HCT116 (cell line): ENCODE results near the gene BSPRY. TPM values are rescaled to one million over a fixed set of nuclear protein-coding genes. Genes with fewer than 3 reads are reported as not detected.

Source experiments
- ATAC-seq: fragments of 200-7000 bp; cut with Tn5 transposase; 2 replicates; pipeline ENCODE4 v1.9.1; 2020; ENCODE audit warnings: mild to moderate bottlenecking, moderate library complexity
- BruUV-seq: library from RNA; stranded (reverse); fragments of 400-500 nt; replicated peaks from 2 replicates; lab custom pipeline; 2021; lab: Mats Ljungman, UMichigan
- CTCF ChIA-PET: fragments of 300-600 bp; sonication (Branson Sonifier 250); formaldehyde crosslinking; loops from one replicate; lab custom pipeline; 2021; ENCODE audit warnings: antibody characterized with exemption; lab: Charles Lee
- POLR2A ChIA-PET: fragments of 300-600, 350-600 bp; sonication (Branson Sonifier 250); formaldehyde crosslinking; loops from one replicate; lab custom pipeline; 2021; ENCODE audit warnings: antibody characterized with exemption; lab: Charles Lee
- RAD21 ChIA-PET, 2 experiments: fragments of 300-600 bp; sonication (Branson Sonifier 250); formaldehyde crosslinking; loops; one replicate each; lab custom pipeline; 2023; ENCODE audit warnings: low total read pairs in 2 of 2; ENCODE audit not compliant: uncharacterized antibody in 2 of 2, unreplicated experiment in 2 of 2, low non-redundant PET in 1 of 2; lab: Charles Lee
- DNase-seq: peaks from one replicate; pipeline ENCODE4 v3.0.0-alpha.2; 2010; ENCODE audit warnings: low read depth, low spot score
- H2AFZ ChIP-seq: fragments of 200-600 bp; shearing (Covaris generic), sonication (generic); 2 replicates; pipeline ENCODE4 v1.6.1; 2017; ENCODE audit warnings: low read depth, mixed run types, mixed read lengths, antibody characterized with exemption, low read length; ENCODE audit not compliant: poor library complexity, severe bottlenecking
- H3K27ac ChIP-seq: 2 replicates; pipeline ENCODE4 v1.5.1; 2012; ENCODE audit warnings: low read depth, low read length
- H3K27me3 ChIP-seq: fragments of 200-600 bp; sonication (generic); 2 replicates; pipeline ENCODE4 v1.6.1; 2016; ENCODE audit warnings: mixed run types, low read length, mixed read lengths; ENCODE audit not compliant: insufficient read depth
- H3K36me3 ChIP-seq, 2 experiments: fragments of 200-500 bp in 1 of 2; fragments of 200-600 bp in 1 of 2; sonication (Bioruptor generic) in 1 of 2; sonication (generic) in 1 of 2; 2 replicates each; pipeline versions ENCODE4 v1.5.1 to v1.6.1; 2014 to 2016; ENCODE audit warnings: low read length in 2 of 2, inconsistent platforms in 1 of 2, mixed read lengths in 1 of 2, mixed run types in 1 of 2; ENCODE audit not compliant: insufficient read depth in 2 of 2, control insufficient read depth in 1 of 2
- H3K4me1 ChIP-seq, 2 experiments: fragments of 200-600 bp in 1 of 2; sonication (generic) in 1 of 2; 2 replicates each; pipeline versions ENCODE4 v1.5.1 to v1.6.1; 2012 to 2017; ENCODE audit warnings: low read length in 2 of 2, inconsistent platforms in 1 of 2, mild to moderate bottlenecking in 1 of 2, mixed read lengths in 1 of 2, mixed run types in 1 of 2, moderate library complexity in 1 of 2; ENCODE audit not compliant: insufficient read depth in 2 of 2, control insufficient read depth in 1 of 2
- H3K4me2 ChIP-seq: fragments of 200-600 bp; sonication (generic); 2 replicates; pipeline ENCODE4 v1.6.1; 2017; ENCODE audit warnings: mixed run types, low read length, mixed read lengths
- H3K4me3 ChIP-seq, 2 experiments: fragments of 200-600 bp in 1 of 2; sonication (generic) in 1 of 2; replicated peaks in 1 of 2; 2 replicates each; pipeline ENCODE4 v1.5.1; 2011 to 2016; ENCODE audit warnings: low read length in 2 of 2, control low read depth in 1 of 2, low read depth in 1 of 2, mild to moderate bottlenecking in 1 of 2, mixed read lengths in 1 of 2, mixed run types in 1 of 2
- H3K79me2 ChIP-seq: fragments of 200-600 bp; sonication (generic); 2 replicates; pipeline ENCODE4 v1.6.1; 2017; ENCODE audit warnings: mild to moderate bottlenecking, mixed run types, low read length, moderate library complexity, mixed read lengths; ENCODE audit not compliant: insufficient read depth
- H3K9ac ChIP-seq: fragments of 200-600 bp; sonication (generic); 2 replicates; pipeline ENCODE4 v1.6.1; 2016; ENCODE audit warnings: low read length, mixed read lengths
- H3K9me2 ChIP-seq: fragments of 200-600 bp; sonication (generic), shearing (Covaris generic); 2 replicates; pipeline ENCODE4 v1.6.1; 2017; ENCODE audit warnings: mixed run types, mild to moderate bottlenecking, moderate library complexity; ENCODE audit not compliant: insufficient read depth
- H3K9me3 ChIP-seq, 2 experiments: fragments of 200-500 bp in 1 of 2; fragments of 200-600 bp in 1 of 2; sonication (Bioruptor generic) in 1 of 2; sonication (generic) in 1 of 2; 2 replicates each; pipeline ENCODE4 v1.6.1; 2014 to 2017; ENCODE audit warnings: low read length in 2 of 2, mixed read lengths in 2 of 2, inconsistent platforms in 1 of 2, low read depth in 1 of 2, mild to moderate bottlenecking in 1 of 2, mixed run types in 1 of 2, moderate library complexity in 1 of 2; ENCODE audit not compliant: control insufficient read depth in 1 of 2, insufficient read depth in 1 of 2
- H4K20me1 ChIP-seq: fragments of 200-600 bp; sonication (generic), shearing (Covaris generic); 2 replicates; pipeline ENCODE4 v1.6.1; 2017; ENCODE audit warnings: mixed run types, mild to moderate bottlenecking, moderate library complexity; ENCODE audit not compliant: insufficient read depth
- ELF1 ChIP-seq: IDR thresholded peaks from 2 replicates; pipeline ENCODE4 v1.6.1; 2012; ENCODE audit warnings: low read depth, borderline replicate concordance
- POLR2AphosphoS5 ChIP-seq: IDR thresholded peaks from 2 replicates; pipeline ENCODE4 v1.6.1; 2011; ENCODE audit warnings: mild to moderate bottlenecking, low read depth, low read length, moderate library complexity
- RAD21 ChIP-seq: IDR thresholded peaks from 2 replicates; pipeline ENCODE4 v1.6.1; 2012; ENCODE audit warnings: low read depth, mild to moderate bottlenecking
- SP1 ChIP-seq: IDR thresholded peaks from 2 replicates; pipeline ENCODE4 v1.6.1; 2012; ENCODE audit warnings: low read depth
- TCF7L2 ChIP-seq: IDR thresholded peaks from 2 replicates; pipeline ENCODE4 v1.7.0; 2011; ENCODE audit warnings: borderline replicate concordance, inconsistent platforms; ENCODE audit not compliant: insufficient read depth, insufficient read length; ENCODE audit errors: extremely low read depth
- YY1 ChIP-seq: IDR thresholded peaks from 2 replicates; pipeline ENCODE4 v1.6.1; 2011; ENCODE audit warnings: low read length, low read depth, moderate library complexity, mild to moderate bottlenecking; ENCODE audit not compliant: insufficient replicate concordance; ENCODE audit errors: extremely low read depth
- intact Hi-C: fragments of 100-400 bp; cut with micrococcal nuclease; formaldehyde crosslinking; loops from 2 replicates; pipeline ENCODE4 v1.10.0; 2022
- total RNA-seq: library from RNA; stranded (reverse); gene quantifications from one replicate; pipeline ENCODE4 v1.2.1, GENCODE V29; 2021; ENCODE audit not compliant: unreplicated experiment
- TF ChIP-seq, protein P1 (sequence below): IDR thresholded peaks from 2 replicates; pipeline ENCODE4 v1.6.1; 2012
- TF ChIP-seq, protein P2 (sequence below), 3 experiments: fragments of 200-600 bp in 1 of 3; sonication (generic) in 1 of 3; IDR thresholded peaks in 2 of 3; conservative IDR thresholded peaks in 1 of 3; 2 replicates each; pipeline ENCODE4 v1.5.1; 2012 to 2017; ENCODE audit warnings: low read depth in 2 of 3, low read length in 2 of 3, antibody characterized with exemption in 1 of 3, borderline replicate concordance in 1 of 3, control low read depth in 1 of 3, mild to moderate bottlenecking in 1 of 3, mixed read lengths in 1 of 3, mixed run types in 1 of 3, moderate library complexity in 1 of 3; ENCODE audit not compliant: insufficient read depth in 1 of 3

Gene BSPRY
- total RNA-seq, 1 experiment from 2014 or later, result 22.7 TPM

DNA sequence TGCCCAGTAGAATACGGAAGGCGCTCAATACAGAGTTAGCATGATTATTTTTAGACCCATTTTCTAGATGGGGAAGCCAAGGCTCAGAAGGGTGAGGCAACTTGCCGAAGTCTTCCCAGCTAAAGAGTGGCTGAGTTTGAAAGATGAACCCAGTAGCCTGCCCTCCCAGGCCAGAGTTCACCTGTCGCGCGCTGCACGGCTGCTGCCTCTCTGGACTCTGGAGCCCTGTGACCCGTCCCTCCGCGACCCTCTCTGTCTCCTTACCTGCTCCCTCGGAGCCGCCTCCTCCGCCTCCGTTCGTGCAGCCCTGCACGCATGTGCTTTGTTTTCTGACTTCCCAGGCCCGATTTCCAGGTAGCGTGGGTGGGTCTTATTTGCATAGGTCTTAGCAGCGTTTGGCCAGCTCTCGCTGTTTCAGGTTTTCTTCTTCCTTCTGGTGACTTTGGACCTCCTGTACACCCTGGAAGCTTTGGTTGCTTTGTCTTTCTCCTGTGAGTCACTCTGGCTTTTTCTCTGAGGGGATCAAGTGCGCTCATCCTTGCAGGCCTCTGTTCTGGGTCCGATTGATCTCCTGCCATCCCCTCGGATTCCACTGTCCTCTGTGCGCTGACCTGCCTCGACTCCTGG, 46.4 kb upstream of the BSPRY start, which contains the start of gene RNF183 (continued):
- TF ChIP-seq SP1, result no peak

DNA sequence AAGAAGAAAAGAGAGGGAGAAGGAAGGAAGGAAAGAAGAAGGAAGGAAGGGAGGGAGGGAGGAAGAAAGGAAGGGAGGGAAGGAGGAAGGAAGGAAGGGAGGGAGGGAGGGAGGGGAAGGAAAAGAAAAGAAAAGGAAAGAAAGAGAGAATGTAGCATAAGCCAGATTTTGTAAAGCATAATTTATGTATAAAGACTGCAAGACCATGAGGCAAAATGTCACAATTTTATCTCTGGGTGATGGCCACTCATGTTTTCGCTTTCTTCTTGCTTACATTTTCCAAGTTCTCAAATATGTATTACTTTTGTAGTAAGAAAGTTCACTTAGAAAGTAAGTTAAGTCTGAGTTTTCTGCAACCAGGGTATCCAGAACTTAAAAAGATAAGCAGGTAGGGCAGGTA, 42.8 kb upstream of the BSPRY start:
- Histone ChIP-seq H3K4me3 (no peak overlapping the region), H3K9me2 (no peaks in the 10 kb centered on the region), H3K4me2 (no peak overlapping the region), H3K36me3 (no peaks in the 10 kb centered on the region), H3K9me3 (no peaks in the 10 kb centered on the region), H3K4me1 (no peaks in the 10 kb centered on the region), H4K20me1 (no peaks in the 10 kb centered on the region), H3K79me2 (no peaks in the 10 kb centered on the region), H3K9ac (no peak overlapping the region), H3K27ac (no peak overlapping the region), H3K27me3 (0 out of 2 replicates have a peak, but pooled peaks cover 1% of the 10 kb centered on the region), H2AFZ (no peak overlapping the region)
- TF ChIP-seq, protein P1, sequence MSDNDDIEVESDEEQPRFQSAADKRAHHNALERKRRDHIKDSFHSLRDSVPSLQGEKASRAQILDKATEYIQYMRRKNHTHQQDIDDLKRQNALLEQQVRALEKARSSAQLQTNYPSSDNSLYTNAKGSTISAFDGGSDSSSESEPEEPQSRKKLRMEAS, result no peak
- TF ChIP-seq TCF7L2, result no peak
- no peak for TF ChIP-seq YY1
- TF ChIP-seq ELF1, result no peak
- no peak for TF ChIP-seq RAD21
- no peak for TF ChIP-seq POLR2AphosphoS5
- TF ChIP-seq, protein P2, sequence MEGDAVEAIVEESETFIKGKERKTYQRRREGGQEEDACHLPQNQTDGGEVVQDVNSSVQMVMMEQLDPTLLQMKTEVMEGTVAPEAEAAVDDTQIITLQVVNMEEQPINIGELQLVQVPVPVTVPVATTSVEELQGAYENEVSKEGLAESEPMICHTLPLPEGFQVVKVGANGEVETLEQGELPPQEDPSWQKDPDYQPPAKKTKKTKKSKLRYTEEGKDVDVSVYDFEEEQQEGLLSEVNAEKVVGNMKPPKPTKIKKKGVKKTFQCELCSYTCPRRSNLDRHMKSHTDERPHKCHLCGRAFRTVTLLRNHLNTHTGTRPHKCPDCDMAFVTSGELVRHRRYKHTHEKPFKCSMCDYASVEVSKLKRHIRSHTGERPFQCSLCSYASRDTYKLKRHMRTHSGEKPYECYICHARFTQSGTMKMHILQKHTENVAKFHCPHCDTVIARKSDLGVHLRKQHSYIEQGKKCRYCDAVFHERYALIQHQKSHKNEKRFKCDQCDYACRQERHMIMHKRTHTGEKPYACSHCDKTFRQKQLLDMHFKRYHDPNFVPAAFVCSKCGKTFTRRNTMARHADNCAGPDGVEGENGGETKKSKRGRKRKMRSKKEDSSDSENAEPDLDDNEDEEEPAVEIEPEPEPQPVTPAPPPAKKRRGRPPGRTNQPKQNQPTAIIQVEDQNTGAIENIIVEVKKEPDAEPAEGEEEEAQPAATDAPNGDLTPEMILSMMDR (IDR thresholded peaks at IDR 0.05 in 2 of 3, conservative IDR thresholded peaks at IDR 0.05 in 1 of 3; ENCODE audit: borderline replicate concordance in 1 of 3, insufficient read depth in 1 of 3, low read depth in 2 of 3, low read length in 2 of 3), result no peak
- no peak for DNase-seq
- no TSS peak for BruUV-seq
- POLR2A ChIA-PET, result no interaction called here
- CTCF ChIA-PET, result no interaction called here
- RAD21 ChIA-PET, result no interaction called here
- ATAC-seq, result no peak
- intact Hi-C loops, result loop anchor here (10.0 kb wide), 1 partner anchor 348 kb away; no protein-coding TSS in a partner anchor
